Naive thymus-derived CD4-positive, alpha-beta T cell (primary cell): ENCODE measurements around the gene PTPRJ. TPM values are rescaled to one million over a fixed set of nuclear protein-coding genes. Genes with fewer than 3 reads are reported as not detected.
"Not testable (repeated sequence)": the region's sequence is repeated elsewhere in the genome, so short reads cannot be mapped to it uniquely, and the experiment has no call there.

Source experiments
- ATAC-seq: fragments of 150-1000 bp; cut with Tn5 transposase; 2 replicates; pipeline ENCODE4 v1.10.0; 2021; ENCODE audit warnings: mild to moderate bottlenecking, moderate library complexity
- CTCF ChIA-PET: fragments of 350-600 bp; sonication (Branson Sonifier 250); formaldehyde crosslinking; loops from one replicate; lab custom pipeline; 2021; ENCODE audit warnings: antibody characterized with exemption; lab: Charles Lee
- POLR2A ChIA-PET: fragments of 350-600 bp; sonication (Branson Sonifier 250); formaldehyde crosslinking; loops from one replicate; lab custom pipeline; 2021; ENCODE audit warnings: antibody characterized with exemption, inconsistent platforms; lab: Charles Lee
- DNase-seq, 9 donors: peaks; one replicate each; pipeline versions ENCODE4 v3.0.0 to v3.0.0-alpha.2; 2020 to 2022; ENCODE audit warnings: mixed read lengths in 1 of 9
- H3K27ac ChIP-seq: one replicate; pipeline ENCODE4 v1.7.0; 2013; ENCODE audit warnings: mild to moderate bottlenecking, low read depth, low read length, moderate library complexity
- H3K27me3 ChIP-seq, 2 donors: one replicate each; pipeline ENCODE4 v1.7.0; 2013; ENCODE audit warnings: low read length in 2 of 2, mild to moderate bottlenecking in 2 of 2, moderate library complexity in 2 of 2; ENCODE audit not compliant: control insufficient read depth in 2 of 2, insufficient read depth in 2 of 2
- H3K36me3 ChIP-seq, 3 experiments: 1 replicate in 2 of 3; 2 replicates in 1 of 3; pipeline ENCODE4 v1.7.0; 2013; ENCODE audit warnings: low read length in 3 of 3, mild to moderate bottlenecking in 3 of 3, moderate library complexity in 1 of 3; ENCODE audit not compliant: insufficient read depth in 3 of 3, control insufficient read depth in 2 of 3
- H3K4me1 ChIP-seq, 2 donors: one replicate each; pipeline ENCODE4 v1.7.0; 2013; ENCODE audit warnings: low read length in 2 of 2, mild to moderate bottlenecking in 2 of 2, moderate library complexity in 1 of 2; ENCODE audit not compliant: control insufficient read depth in 2 of 2, insufficient read depth in 2 of 2
- H3K4me3 ChIP-seq: 2 replicates; pipeline ENCODE4 v1.7.0; 2013; ENCODE audit warnings: mild to moderate bottlenecking, low read length
- H3K9me3 ChIP-seq, 3 experiments: 1 replicate in 2 of 3; 2 replicates in 1 of 3; pipeline ENCODE4 v1.7.0; 2013; ENCODE audit warnings: low read length in 3 of 3; ENCODE audit not compliant: control insufficient read depth in 2 of 3
- H3K27ac Mint-ChIP-seq, 9 donors: one replicate each; pipeline ENCODE4 v1.8.0; 2020 to 2022; ENCODE audit warnings: mixed read lengths in 9 of 9, mild to moderate bottlenecking in 8 of 9, moderate library complexity in 5 of 9, inconsistent platforms in 2 of 9
- H3K27me3 Mint-ChIP-seq, 5 donors: one replicate each; pipeline ENCODE4 v1.8.0; 2021 to 2022; ENCODE audit warnings: mixed read lengths in 5 of 5, mild to moderate bottlenecking in 1 of 5
- H3K36me3 Mint-ChIP-seq, 5 donors: one replicate each; pipeline ENCODE4 v1.8.0; 2020 to 2022; ENCODE audit warnings: mixed read lengths in 5 of 5, mild to moderate bottlenecking in 3 of 5, inconsistent platforms in 1 of 5
- H3K4me1 Mint-ChIP-seq, 7 donors: one replicate each; pipeline ENCODE4 v1.8.0; 2020 to 2022; ENCODE audit warnings: mixed read lengths in 7 of 7, mild to moderate bottlenecking in 3 of 7, inconsistent platforms in 1 of 7
- H3K4me3 Mint-ChIP-seq, 10 donors: one replicate each; pipeline ENCODE4 v1.8.0; 2020 to 2022; ENCODE audit warnings: mild to moderate bottlenecking in 10 of 10, mixed read lengths in 10 of 10, moderate library complexity in 6 of 10, inconsistent platforms in 2 of 10
- H3K9me3 Mint-ChIP-seq, 11 donors: one replicate each; pipeline ENCODE4 v1.8.0; 2020 to 2022; ENCODE audit warnings: mixed read lengths in 11 of 11, mild to moderate bottlenecking in 4 of 11, inconsistent platforms in 1 of 11, moderate library complexity in 1 of 11
- intact Hi-C, 2 donors: fragments of 100-400 bp; cut with micrococcal nuclease; formaldehyde crosslinking; loops; one replicate each; pipeline ENCODE4 v1.15.1; 2023
- polyA plus RNA-seq, 2 donors: library from polyadenylated mRNA; unstranded; fragments of 300-500 nt; fragmentation: Illumina TruSeq; gene quantifications; one replicate each; pipeline ENCODE4 v1.2.3, GENCODE V29; 2021
- total RNA-seq, 6 experiments: library from RNA in 5 of 6; stranded (reverse) in 5 of 6; gene quantifications; 1 replicate in 5 of 6; 2 replicates in 1 of 6; pipeline ENCODE4 v1.2.3 and lab custom pipeline; 2021 to 2026

PTPRJ gene
- total and polyA plus RNA-seq, 7 experiments from 2014 or later, result 7.0 to 82.3 (median 46.7) TPM

GRCh38 chr11:47949001-47949675, 31.2 kb upstream of the PTPRJ start:
- H3K27me3 ChIP-seq, H3K9me3 ChIP-seq, ATAC-seq, H3K36me3 Mint-ChIP-seq, H3K9me3 Mint-ChIP-seq, DNase-seq, H3K4me3 ChIP-seq, H3K36me3 ChIP-seq, intact Hi-C loops, H3K27me3 Mint-ChIP-seq: not testable (repeated sequence)
- Histone ChIP-seq H3K4me1 (peaks cover 4 to 23% of the 10 kb centered on the region in 2 donors), H3K27ac (peak overlapping the region; percentile 54)
- ChIA-PET CTCF (interaction anchor here (0.6 to 1.3 kb wide), 2 partner anchors 15 to 28 kb away, joined by 4 read pairs; no protein-coding TSS in a partner anchor), POLR2A (interaction anchor here (0.7 to 2.0 kb wide), 4 partner anchors 12 to 99 kb away, joined by 3 to 4 read pairs (median 4); no protein-coding TSS in a partner anchor)
- Mint-ChIP-seq H3K27ac (peak overlapping the region; percentile 81 to 98 (median 96)), H3K4me1 (peaks cover 20 to 52% (median 42%) of the 10 kb centered on the region in 7 donors), H3K4me3 (peak overlapping the region in 9 of 10 donors; percentile 9 to 70 (median 29))

- peak; percentile 92 for ATAC-seq
- Mint-ChIP-seq H3K4me1 (peaks cover 25 to 60% (median 48%) of the 10 kb centered on the region in 7 donors), H3K4me3 (peak overlapping the region; percentile 51 to 80 (median 70)), H3K27ac (peak overlapping the region; percentile 83 to 98 (median 96)), H3K9me3 (peaks cover 0 to 2% (median 0%) of the 10 kb centered on the region in 11 donors), H3K27me3 (no peaks in the 10 kb centered on the region), H3K36me3 (peaks cover 0 to 5% (median 0%) of the 10 kb centered on the region in 5 donors)
- DNase-seq, result peak; percentile 14 to 82 (median 78)
- Histone ChIP-seq H3K4me1 (peaks cover 4 to 26% of the 10 kb centered on the region in 2 donors), H3K36me3 (no peaks in the 10 kb centered on the region), H3K27me3 (no peaks in the 10 kb centered on the region), H3K27ac (peak overlapping the region; percentile 73), H3K9me3 (no peaks in the 10 kb centered on the region), H3K4me3 (no peak overlapping the region)
- intact Hi-C loops, result loop anchor here in 1 of 2 donors (1.0 to 5.0 kb wide), 3 partner anchors 31 to 67 kb away; no protein-coding TSS in a partner anchor
- POLR2A ChIA-PET, result interaction anchor here (0.5 to 2.0 kb wide), 5 partner anchors 10 to 150 kb away, joined by 3 to 4 read pairs (median 3); no protein-coding TSS in a partner anchor
- CTCF ChIA-PET, result no interaction called here
Measured at GRCh38 chr11:47950396-47950795, 30.0 kb upstream of the PTPRJ start.

- ATAC-seq, CTCF ChIA-PET, H3K27me3 Mint-ChIP-seq, DNase-seq, H3K36me3 ChIP-seq, H3K27me3 ChIP-seq, POLR2A ChIA-PET, H3K27ac ChIP-seq, H3K36me3 Mint-ChIP-seq, H3K9me3 ChIP-seq, H3K4me3 ChIP-seq, H3K9me3 Mint-ChIP-seq: not testable (repeated sequence)
- H3K4me3 Mint-ChIP-seq, result peak overlapping the region in 3 of 10 donors; percentile 4 to 39 (median 10)
- intact Hi-C loops, result loop anchor here in 1 of 2 donors (5.0 kb wide), 1 partner anchor 51 kb away; no protein-coding TSS in a partner anchor
- H3K4me1 ChIP-seq, result peaks cover 4 to 27% of the 10 kb centered on the region in 2 donors
- peak overlapping the region; percentile 83 to 98 (median 96) for H3K27ac Mint-ChIP-seq
- peaks cover 27 to 55% (median 48%) of the 10 kb centered on the region in 7 donors for H3K4me1 Mint-ChIP-seq
Measured at GRCh38 chr11:47951504-47951903, 28.9 kb upstream of the PTPRJ start.

DNA sequence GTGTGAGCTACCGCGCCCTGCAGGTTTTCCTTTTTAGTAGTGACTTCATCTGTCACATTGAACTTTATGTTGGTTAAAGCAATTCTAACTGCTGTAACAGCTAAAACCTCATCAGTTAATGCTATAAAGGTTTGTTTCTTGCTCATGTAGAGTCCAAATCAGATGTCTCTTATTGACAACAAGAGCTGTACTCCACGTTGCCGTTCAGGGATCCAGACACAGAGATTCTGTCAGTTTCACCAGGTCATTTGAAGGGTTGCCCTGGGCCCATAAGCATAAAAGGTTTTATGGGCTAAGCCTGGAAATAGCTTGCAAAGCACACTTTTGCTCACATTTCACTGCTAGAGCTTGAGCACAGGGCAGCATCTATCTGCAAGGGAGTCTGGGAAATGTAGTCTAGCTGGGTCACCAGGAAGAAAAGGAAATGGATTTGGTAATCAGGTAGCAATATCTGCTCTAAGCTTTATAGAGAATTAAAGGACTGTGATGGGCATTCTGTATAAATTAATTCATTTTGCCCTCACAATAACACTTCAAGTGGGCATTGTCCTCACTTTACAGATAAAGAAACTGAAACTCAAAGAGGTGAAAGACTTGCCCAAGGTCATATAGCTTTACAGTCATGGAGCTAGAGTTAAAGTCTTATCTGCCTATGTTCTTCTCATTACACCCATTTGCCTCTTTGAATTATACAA, 25.2 kb upstream of the PTPRJ start:
- intact Hi-C loops, result loop anchor here in 1 of 2 donors (2.0 kb wide), 1 partner anchor 68 kb away; no protein-coding TSS in a partner anchor
- H3K27me3 ChIP-seq, result no peaks in the 10 kb centered on the region
- no peaks in the 10 kb centered on the region for H3K9me3 ChIP-seq
- peak overlapping the region in 6 of 9 donors; percentile 47 to 70 (median 62) for H3K27ac Mint-ChIP-seq
- H3K36me3 ChIP-seq, result no peaks in the 10 kb centered on the region
- H3K4me1 ChIP-seq, result peaks cover 4 to 11% of the 10 kb centered on the region in 2 donors
- DNase-seq, result peak in 4 of 9 donors; percentile 24 to 37 (median 28)
- ChIA-PET CTCF (interaction anchor here (0.6 to 1.2 kb wide), 5 partner anchors 20 to 155 kb away, joined by 3 to 7 read pairs (median 3); no protein-coding TSS in a partner anchor), POLR2A (interaction anchor here (0.5 to 0.8 kb wide), 5 partner anchors 11 to 184 kb away, joined by 3 to 6 read pairs (median 3); no protein-coding TSS in a partner anchor)
- no peaks in the 10 kb centered on the region for H3K27me3 Mint-ChIP-seq
- H3K4me3 ChIP-seq, result no peak overlapping the region
- H3K4me1 Mint-ChIP-seq, result peaks cover 13 to 28% (median 25%) of the 10 kb centered on the region in 7 donors
- no peak overlapping the region for H3K4me3 Mint-ChIP-seq
- H3K36me3 Mint-ChIP-seq, result peaks cover 0 to 3% (median 0%) of the 10 kb centered on the region in 5 donors
- no peak for ATAC-seq
- no peak overlapping the region for H3K27ac ChIP-seq
- peaks cover 0 to 2% (median 0%) of the 10 kb centered on the region in 11 donors for H3K9me3 Mint-ChIP-seq

DNA sequence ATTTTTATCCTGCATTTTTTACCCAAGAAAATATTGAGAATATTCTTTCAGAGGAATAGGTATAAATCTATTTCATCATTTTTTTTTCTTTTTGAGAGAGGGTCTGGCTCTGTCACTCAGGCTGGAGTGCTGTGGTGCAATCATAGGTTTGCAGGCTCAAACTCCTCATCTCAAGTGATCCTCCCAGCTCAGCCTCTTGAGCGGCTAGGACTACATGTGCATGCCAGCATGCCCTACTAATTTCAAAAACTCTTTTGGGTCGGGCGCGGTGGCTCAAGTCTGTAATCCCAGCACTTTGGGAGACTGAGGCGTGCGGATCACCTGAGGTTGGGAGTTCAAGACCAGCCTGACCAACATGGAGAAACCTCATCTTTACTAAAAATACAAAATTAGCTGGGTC, 20.3 kb upstream of the PTPRJ start:
- Histone ChIP-seq H3K9me3 (no peaks in the 10 kb centered on the region), H3K4me1 (peaks cover 0 to 5% of the 10 kb centered on the region in 2 donors), H3K36me3 (no peaks in the 10 kb centered on the region), H3K27me3 (no peaks in the 10 kb centered on the region), H3K27ac (no peak overlapping the region), H3K4me3 (no peak overlapping the region)
- intact Hi-C loops, result no loop called here
- H3K4me3 Mint-ChIP-seq, result no peak overlapping the region
- H3K9me3 Mint-ChIP-seq, result peaks cover 0 to 2% (median 0%) of the 10 kb centered on the region in 11 donors
- POLR2A ChIA-PET, result interaction anchor here (1.4 kb wide), 1 partner anchor 10 kb away, joined by 4 read pairs; no protein-coding TSS in a partner anchor
- H3K4me1 Mint-ChIP-seq, result peaks cover 5 to 14% (median 6%) of the 10 kb centered on the region in 7 donors
- no peaks in the 10 kb centered on the region for H3K36me3 Mint-ChIP-seq
- H3K27me3 Mint-ChIP-seq, result no peaks in the 10 kb centered on the region
- DNase-seq (no peak), ATAC-seq (no peak)
- CTCF ChIA-PET, result no interaction called here
- no peak overlapping the region for H3K27ac Mint-ChIP-seq

GRCh38 chr11:47961383-47961782, 19.0 kb upstream of the PTPRJ start:
- H3K9me3 Mint-ChIP-seq, result peaks cover 0 to 2% (median 0%) of the 10 kb centered on the region in 11 donors
- intact Hi-C loops, result no loop called here
- H3K9me3 ChIP-seq, result no peaks in the 10 kb centered on the region
- ATAC-seq, result no peak
- no peak overlapping the region for H3K27ac Mint-ChIP-seq
- H3K27me3 Mint-ChIP-seq, result no peaks in the 10 kb centered on the region
- no peak overlapping the region for H3K4me3 Mint-ChIP-seq
- no peaks in the 10 kb centered on the region for H3K4me1 ChIP-seq
- no peak overlapping the region for H3K4me3 ChIP-seq
- no peaks in the 10 kb centered on the region for H3K27me3 ChIP-seq
- ChIA-PET CTCF (interaction anchor here (1.0 kb wide), 1 partner anchor 26 kb away, joined by 7 read pairs; no protein-coding TSS in a partner anchor), POLR2A (interaction anchor here (1.4 kb wide), 1 partner anchor 12 kb away, joined by 4 read pairs; no protein-coding TSS in a partner anchor)
- H3K36me3 ChIP-seq, result no peaks in the 10 kb centered on the region
- no peak for DNase-seq
- no peaks in the 10 kb centered on the region for H3K36me3 Mint-ChIP-seq
- peaks cover 0 to 5% (median 0%) of the 10 kb centered on the region in 7 donors for H3K4me1 Mint-ChIP-seq
- no peak overlapping the region for H3K27ac ChIP-seq
